Measurements from ENCODE around the gene CFAP100. TPM values are rescaled to one million over a fixed set of nuclear protein-coding genes. Genes with fewer than 3 reads are reported as not detected.

CFAP100 gene
- total RNA-seq, 4 donors from 2014 or later: not detected

DNA sequence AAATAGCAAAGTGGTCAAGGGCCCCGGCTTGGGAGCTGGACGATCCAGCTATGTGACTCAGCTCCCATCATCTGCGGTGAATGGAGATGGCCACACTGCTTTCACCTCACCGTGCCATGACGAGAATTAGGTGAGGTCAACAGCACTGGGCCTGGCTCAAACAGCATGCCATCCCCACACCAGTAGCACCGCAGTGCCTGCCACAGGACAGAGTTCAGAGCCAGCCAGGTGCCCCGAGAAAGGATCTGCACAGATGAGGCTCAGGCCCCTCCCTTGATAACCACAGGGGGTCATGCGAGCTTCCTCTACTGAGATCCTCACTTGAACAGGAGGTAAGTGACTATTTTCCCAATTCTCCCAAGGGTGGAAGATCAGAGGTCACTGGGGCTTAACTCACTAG is 51.6 kb downstream of the CFAP100 start:
- H3K9me3 ChIP-seq: no peaks in the 10 kb centered on the region
- TF ChIP-seq, protein P1, sequence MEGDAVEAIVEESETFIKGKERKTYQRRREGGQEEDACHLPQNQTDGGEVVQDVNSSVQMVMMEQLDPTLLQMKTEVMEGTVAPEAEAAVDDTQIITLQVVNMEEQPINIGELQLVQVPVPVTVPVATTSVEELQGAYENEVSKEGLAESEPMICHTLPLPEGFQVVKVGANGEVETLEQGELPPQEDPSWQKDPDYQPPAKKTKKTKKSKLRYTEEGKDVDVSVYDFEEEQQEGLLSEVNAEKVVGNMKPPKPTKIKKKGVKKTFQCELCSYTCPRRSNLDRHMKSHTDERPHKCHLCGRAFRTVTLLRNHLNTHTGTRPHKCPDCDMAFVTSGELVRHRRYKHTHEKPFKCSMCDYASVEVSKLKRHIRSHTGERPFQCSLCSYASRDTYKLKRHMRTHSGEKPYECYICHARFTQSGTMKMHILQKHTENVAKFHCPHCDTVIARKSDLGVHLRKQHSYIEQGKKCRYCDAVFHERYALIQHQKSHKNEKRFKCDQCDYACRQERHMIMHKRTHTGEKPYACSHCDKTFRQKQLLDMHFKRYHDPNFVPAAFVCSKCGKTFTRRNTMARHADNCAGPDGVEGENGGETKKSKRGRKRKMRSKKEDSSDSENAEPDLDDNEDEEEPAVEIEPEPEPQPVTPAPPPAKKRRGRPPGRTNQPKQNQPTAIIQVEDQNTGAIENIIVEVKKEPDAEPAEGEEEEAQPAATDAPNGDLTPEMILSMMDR (IDR thresholded peaks at IDR 0.05): no peak
- no peak for TF ChIP-seq POLR2A (IDR thresholded peaks at IDR 0.05)
- no peaks in the 10 kb centered on the region for H3K4me1 ChIP-seq
- peaks cover 0 to 44% (median 0%) of the 10 kb centered on the region in 3 donors for H3K36me3 ChIP-seq
- H3K27ac ChIP-seq: no peak overlapping the region
- no peak overlapping the region for H3K4me3 ChIP-seq
- DNase-seq: peak in 2 of 3 donors; percentile 23 to 36
- no peaks in the 10 kb centered on the region for H3K27me3 ChIP-seq

DNA sequence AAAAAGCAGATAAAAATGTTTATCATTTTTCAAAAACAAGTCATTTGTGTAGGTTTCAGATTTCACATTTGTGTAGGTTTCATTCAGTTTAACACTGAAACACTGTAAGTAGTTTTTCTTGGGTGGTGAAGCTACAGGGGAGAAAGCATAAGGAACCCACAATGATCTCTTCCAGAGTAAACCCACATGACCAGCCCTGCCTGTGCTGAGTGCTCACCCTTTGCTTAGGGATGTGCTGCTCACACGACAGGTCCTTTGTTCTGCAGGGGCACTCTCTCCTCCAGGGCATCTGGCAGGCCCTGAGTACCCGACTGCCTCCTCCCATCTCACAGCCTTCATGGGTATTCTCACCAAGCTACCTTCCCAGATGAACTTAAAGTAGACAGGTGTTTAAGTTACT is 52.1 kb downstream of the CFAP100 start:
- Histone ChIP-seq H3K4me1 (no peaks in the 10 kb centered on the region), H3K27ac (no peak overlapping the region), H3K36me3 (peaks cover 0 to 44% (median 0%) of the 10 kb centered on the region in 3 donors), H3K9me3 (no peaks in the 10 kb centered on the region), H3K27me3 (no peaks in the 10 kb centered on the region), H3K4me3 (no peak overlapping the region)
- no peak for TF ChIP-seq POLR2A (IDR thresholded peaks at IDR 0.05)
- TF ChIP-seq, protein P1 (IDR thresholded peaks at IDR 0.05): no peak
- no peak for DNase-seq

DNA sequence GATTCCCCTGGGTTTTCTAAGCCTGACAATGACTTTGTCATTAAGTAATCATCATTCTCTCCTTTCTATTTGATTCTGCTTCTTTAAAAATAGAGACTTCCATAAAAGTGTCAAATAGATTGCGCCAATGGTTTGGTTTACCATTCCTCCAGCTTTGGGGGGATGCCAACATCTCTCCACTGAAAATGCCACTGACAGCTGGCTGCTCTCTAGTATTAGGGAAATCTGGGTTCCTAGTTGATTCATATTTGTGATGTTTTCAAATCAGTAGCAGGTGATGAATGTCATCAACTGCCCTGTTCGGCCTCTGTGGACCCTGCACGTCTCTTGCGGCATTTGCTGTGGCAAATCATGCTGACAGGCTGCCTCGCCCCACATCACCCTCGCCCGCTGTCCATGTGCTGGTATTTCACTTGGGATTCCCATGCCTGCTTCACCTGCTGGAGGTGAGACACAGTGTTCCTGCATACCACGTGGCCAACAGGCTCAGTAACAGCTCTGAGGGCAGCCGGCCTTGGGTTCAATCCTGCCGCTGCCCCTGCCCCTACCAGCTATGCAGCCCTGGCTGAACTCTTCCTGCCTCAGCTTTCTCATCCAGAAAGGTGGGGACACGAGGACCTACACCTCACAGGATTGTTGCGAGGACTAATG is 52.9 kb downstream of the CFAP100 start:
- TF ChIP-seq, protein P1 (IDR thresholded peaks at IDR 0.05): no peak
- no peak for TF ChIP-seq POLR2A (IDR thresholded peaks at IDR 0.05)
- no peak for DNase-seq
- no peaks in the 10 kb centered on the region for H3K9me3 ChIP-seq

DNA sequence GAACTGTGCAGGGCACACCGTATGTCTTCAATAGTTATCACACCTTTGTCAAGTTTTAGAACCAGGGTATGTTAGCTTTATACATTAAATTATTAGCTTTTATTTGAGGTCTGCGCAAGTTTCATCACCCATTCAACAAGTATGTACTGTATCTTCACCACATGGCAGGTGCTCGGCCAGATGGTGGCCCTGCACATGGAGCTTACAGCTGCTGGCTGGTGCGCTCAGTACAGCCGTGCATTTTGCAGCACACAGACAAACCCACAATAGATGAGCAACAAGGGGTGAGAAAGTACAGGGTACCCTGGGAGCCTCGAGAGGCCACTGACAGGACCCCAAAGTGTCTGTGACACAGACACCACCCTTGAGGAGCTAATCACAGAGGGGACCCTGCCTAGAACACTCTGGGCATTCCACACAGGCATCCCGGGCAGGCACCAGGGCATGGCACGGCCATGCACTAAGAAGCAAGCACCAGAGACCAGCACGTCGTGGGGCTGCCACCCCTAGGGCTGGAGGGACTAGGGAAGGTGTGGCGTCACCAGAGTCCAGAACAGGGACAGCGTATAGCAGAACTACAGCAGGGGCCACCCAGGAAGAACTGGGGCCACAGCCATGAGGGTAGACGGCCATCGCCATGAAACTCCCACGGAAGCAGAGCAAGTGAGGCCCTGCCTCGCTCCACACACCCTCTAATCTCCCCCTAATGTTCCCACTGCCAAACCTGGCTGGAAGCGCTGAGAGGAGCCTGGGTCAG is 53.6 kb downstream of the CFAP100 start:
- TF ChIP-seq, protein P1 (IDR thresholded peaks at IDR 0.05): no peak
- TF ChIP-seq POLR2A (IDR thresholded peaks at IDR 0.05): no peak
- no peak overlapping the region for H3K27ac ChIP-seq
- H3K27me3 ChIP-seq: no peaks in the 10 kb centered on the region
- H3K4me1 ChIP-seq: no peaks in the 10 kb centered on the region
- DNase-seq: no peak
- no peak overlapping the region for H3K4me3 ChIP-seq
- H3K9me3 ChIP-seq: no peaks in the 10 kb centered on the region
- peaks cover 0 to 48% (median 0%) of the 10 kb centered on the region in 3 donors for H3K36me3 ChIP-seq

More for the DNA sequence above, 52.9 kb downstream of the CFAP100 start:
- no peaks in the 10 kb centered on the region for H3K27me3 ChIP-seq
- H3K36me3 ChIP-seq: peaks cover 0 to 48% (median 0%) of the 10 kb centered on the region in 3 donors
- H3K27ac ChIP-seq: no peak overlapping the region
- H3K4me3 ChIP-seq: no peak overlapping the region
- H3K4me1 ChIP-seq: no peaks in the 10 kb centered on the region

DNA sequence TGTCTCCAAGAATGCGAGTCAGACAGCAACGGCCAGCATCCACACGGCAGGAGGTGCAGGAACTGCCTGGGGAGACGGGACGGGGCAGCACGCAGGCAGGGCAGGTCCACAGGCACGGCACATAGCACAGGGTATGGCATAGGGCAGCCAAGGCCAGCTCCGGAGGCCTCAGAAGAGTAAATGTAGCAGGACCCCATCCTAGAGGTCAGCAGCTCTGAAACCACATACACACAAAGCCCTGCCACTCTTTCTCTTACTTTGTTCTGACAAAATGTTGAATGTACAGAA is 54.1 kb downstream of the CFAP100 start:
- H3K4me1 ChIP-seq: no peaks in the 10 kb centered on the region
- peaks cover 0 to 48% (median 0%) of the 10 kb centered on the region in 3 donors for H3K36me3 ChIP-seq
- H3K9me3 ChIP-seq: no peaks in the 10 kb centered on the region
- DNase-seq: no peak
- H3K27me3 ChIP-seq: no peaks in the 10 kb centered on the region
- TF ChIP-seq, protein P1 (IDR thresholded peaks at IDR 0.05): no peak
- TF ChIP-seq POLR2A (IDR thresholded peaks at IDR 0.05): no peak
- no peak overlapping the region for H3K27ac ChIP-seq
- H3K4me3 ChIP-seq: no peak overlapping the region
